ENCODE measurements around the gene THY1. TPM values are rescaled to one million over a fixed set of nuclear protein-coding genes. Genes with fewer than 3 reads are reported as not detected.

The THY1 gene
- total and polyA plus RNA-seq, 7 donors: 5.3 to 214 (median 59.8) TPM

GRCh38 chr11:119426142-119426541 lies 3.2 kb upstream of the THY1 start:
- 70 to 72% methylated on average over 4 of the region's 4 CpGs for WGBS, 2 donors
- Histone ChIP-seq H3K4me1 (peaks cover 0 to 42% (median 34%) of the 10 kb centered on the region in 4 donors), H3K27ac (peak overlapping the region in 1 of 4 donors; percentile 73), H3K4me3 (no peak overlapping the region), H3K27me3 (peaks cover 0 to 21% (median 17%) of the 10 kb centered on the region in 3 donors), H3K36me3 (no peaks in the 10 kb centered on the region), H3K9me3 (no peaks in the 10 kb centered on the region)
- no peak for DNase-seq
- intact Hi-C loops (cut with DNase I): no loop called here
- TF ChIP-seq EP300 (IDR thresholded peaks at IDR 0.05) (no peak), POLR2AphosphoS5 (IDR thresholded peaks at IDR 0.05) (no peak), POLR2A (IDR thresholded peaks at IDR 0.05) (no peak), CTCF (IDR thresholded peaks at IDR 0.05) (no peak)

- Histone ChIP-seq H3K4me3 (no peak overlapping the region), H3K4me1 (peaks cover 0 to 51% (median 36%) of the 10 kb centered on the region in 4 donors), H3K9me3 (no peaks in the 10 kb centered on the region), H3K27ac (peak overlapping the region in 2 of 4 donors; percentile 51 to 73), H3K27me3 (peaks cover 0 to 32% (median 21%) of the 10 kb centered on the region in 3 donors), H3K36me3 (no peaks in the 10 kb centered on the region)
- WGBS, 2 donors: 90 to 94% methylated on average over 2 of the region's 2 CpGs
- no peak for DNase-seq
- intact Hi-C loops (cut with DNase I): no loop called here
- TF ChIP-seq CTCF (IDR thresholded peaks at IDR 0.05): no peak
- peak in 3 of 4 donors; percentile 68 to 81 (median 77) for TF ChIP-seq POLR2AphosphoS5 (IDR thresholded peaks at IDR 0.05)
Observed at GRCh38 chr11:119424775-119425174, 1.8 kb upstream of the THY1 start.

- intact Hi-C loops (cut with DNase I): no loop called here
- no peak for DNase-seq
- Histone ChIP-seq H3K36me3 (no peaks in the 10 kb centered on the region), H3K4me3 (no peak overlapping the region), H3K9me3 (no peaks in the 10 kb centered on the region), H3K4me1 (peaks cover 0 to 51% (median 36%) of the 10 kb centered on the region in 4 donors), H3K27me3 (peaks cover 0 to 32% (median 21%) of the 10 kb centered on the region in 3 donors), H3K27ac (peak overlapping the region in 1 of 4 donors; percentile 73)
- 84 to 87% methylated on average over 3 of the region's 3 CpGs for WGBS, 2 donors
- no peak for TF ChIP-seq POLR2A (IDR thresholded peaks at IDR 0.05)
Observed at GRCh38 chr11:119424276-119424675, 1.3 kb upstream of the THY1 start.

GRCh38 chr11:119423509-119424254 lies 710 bp upstream of the THY1 start:
- no peaks in the 10 kb centered on the region for H3K9me3 ChIP-seq
- peaks cover 0 to 32% (median 21%) of the 10 kb centered on the region in 3 donors for H3K27me3 ChIP-seq
- WGBS, 2 donors: 66 to 72% methylated on average over 14 of the region's 14 CpGs
- intact Hi-C loops (cut with DNase I): no loop called here
- no peaks in the 10 kb centered on the region for H3K36me3 ChIP-seq
- peak overlapping the region in 2 of 4 donors; percentile 73 to 80 for H3K27ac ChIP-seq
- H3K4me1 ChIP-seq: peaks cover 0 to 51% (median 36%) of the 10 kb centered on the region in 4 donors
- H3K4me3 ChIP-seq: peak overlapping the region in 3 of 4 donors; percentile 47 to 64 (median 63)
- no peak for DNase-seq
- no peak for TF ChIP-seq POLR2A (IDR thresholded peaks at IDR 0.05)
- TF ChIP-seq EP300 (IDR thresholded peaks at IDR 0.05): no peak
- TF ChIP-seq POLR2AphosphoS5 (IDR thresholded peaks at IDR 0.05): no peak
- no peak for TF ChIP-seq CTCF (IDR thresholded peaks at IDR 0.05)

GRCh38 chr11:119421941-119422808 lies 797 bp downstream of the THY1 start:
- H3K27ac ChIP-seq: peak overlapping the region; percentile 27 to 80 (median 68)
- 2 to 3% methylated on average over 49 of the region's 49 CpGs for WGBS, 2 donors
- no peak for DNase-seq

More at GRCh38 chr11:119421941-119422808, 797 bp downstream of the THY1 start:
- TF ChIP-seq POLR2A (IDR thresholded peaks at IDR 0.05) (no peak), CTCF (IDR thresholded peaks at IDR 0.05) (no peak), EP300 (IDR thresholded peaks at IDR 0.05) (no peak), POLR2AphosphoS5 (IDR thresholded peaks at IDR 0.05) (no peak)
- Histone ChIP-seq H3K36me3 (no peaks in the 10 kb centered on the region), H3K9me3 (no peaks in the 10 kb centered on the region), H3K27me3 (peaks cover 0 to 32% (median 21%) of the 10 kb centered on the region in 3 donors), H3K4me1 (peaks cover 0 to 64% (median 46%) of the 10 kb centered on the region in 4 donors), H3K4me3 (peak overlapping the region; percentile 34 to 64 (median 55))
- intact Hi-C loops (cut with DNase I): no loop called here

Data from sigmoid colon (tissue), 7 donors.